ENCODE data around the gene TOR1A. TPM values are rescaled to one million over a fixed set of nuclear protein-coding genes. Genes with fewer than 3 reads are reported as not detected.
A peak's percentile ranks its signal among the peaks of the same experiment; 100 is the strongest.

The TOR1A gene
- total RNA-seq, 1 experiment from 2014 or later: 29.8 TPM

DNA sequence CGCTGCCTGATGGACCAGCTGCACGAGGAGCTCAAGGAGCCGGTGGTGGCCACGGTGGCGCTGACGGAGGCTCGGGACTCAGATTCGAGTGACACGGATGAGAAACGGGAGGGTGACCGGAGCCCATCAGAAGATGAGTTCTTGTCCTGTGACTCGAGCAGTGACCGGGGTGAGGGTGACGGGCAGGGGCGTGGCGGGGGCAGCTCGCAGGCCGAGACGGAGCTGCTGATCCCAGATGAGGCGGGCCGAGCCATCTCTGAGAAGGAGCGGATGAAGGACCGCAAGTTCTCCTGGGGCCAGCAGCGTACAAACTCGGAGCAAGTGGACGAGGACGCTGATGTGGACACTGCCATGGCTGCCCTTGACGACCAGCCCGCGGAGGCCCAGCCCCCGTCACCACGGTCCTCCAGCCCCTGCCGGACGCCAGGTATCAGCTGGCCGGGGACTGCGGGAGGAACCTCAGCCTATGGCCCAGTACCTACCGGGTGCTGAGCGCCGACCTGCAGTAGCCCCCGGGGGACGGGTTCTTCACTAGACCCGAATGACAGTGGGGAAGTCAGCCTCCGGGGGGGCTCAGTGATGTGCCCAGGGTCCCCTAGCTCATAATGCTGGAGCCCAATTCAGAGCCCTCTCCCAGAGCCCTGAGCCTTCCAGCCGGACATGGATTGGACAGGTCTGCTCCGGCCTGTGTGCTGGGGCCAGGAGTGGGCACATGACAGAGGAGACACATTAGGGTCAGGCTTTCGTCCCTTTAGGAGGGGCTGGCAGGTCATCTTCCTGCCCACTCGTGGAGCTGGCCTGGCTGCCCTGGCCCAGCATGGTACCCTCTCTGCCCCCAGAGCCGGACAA is 44.3 kb upstream of the TOR1A start:
- Histone ChIP-seq H3K4me3 (ENCODE audit: low read length) (no peak overlapping the region), H3K36me3 (ENCODE audit: low read depth, low read length) (no peaks in the 10 kb centered on the region), H3F3A (ENCODE audit: low read length, unreplicated experiment) (no peaks in the 10 kb centered on the region), H3K9me3 (ENCODE audit: low read length) (no peaks in the 10 kb centered on the region), H2AFZ (ENCODE audit: low read length) (no peak overlapping the region), H3K9me2 (replicated peaks; ENCODE audit: low read length) (no peaks in the 10 kb centered on the region), H3K27ac (ENCODE audit: low read length) (no peak overlapping the region), H4K20me1 (ENCODE audit: low read length) (no peaks in the 10 kb centered on the region), H3K27me3 (ENCODE audit: low read length) (no peaks in the 10 kb centered on the region), H3K4me2 (ENCODE audit: low read length) (no peak overlapping the region), H3K9ac (ENCODE audit: low read length) (no peak overlapping the region), H3K79me2 (ENCODE audit: low read length) (no peaks in the 10 kb centered on the region), H3K4me1 (ENCODE audit: insufficient read depth, low read length) (peaks cover 7% of the 10 kb centered on the region; the same call in 1 of the 2 replicates)
- TF ChIP-seq EZH2 (IDR thresholded peaks at IDR 0.05; ENCODE audit: low read length, unreplicated experiment) (no peak), EZH2phosphoT487 (IDR thresholded peaks at IDR 0.05; ENCODE audit: borderline replicate concordance, low read length) (no peak)
- TF ChIP-seq, protein P1, sequence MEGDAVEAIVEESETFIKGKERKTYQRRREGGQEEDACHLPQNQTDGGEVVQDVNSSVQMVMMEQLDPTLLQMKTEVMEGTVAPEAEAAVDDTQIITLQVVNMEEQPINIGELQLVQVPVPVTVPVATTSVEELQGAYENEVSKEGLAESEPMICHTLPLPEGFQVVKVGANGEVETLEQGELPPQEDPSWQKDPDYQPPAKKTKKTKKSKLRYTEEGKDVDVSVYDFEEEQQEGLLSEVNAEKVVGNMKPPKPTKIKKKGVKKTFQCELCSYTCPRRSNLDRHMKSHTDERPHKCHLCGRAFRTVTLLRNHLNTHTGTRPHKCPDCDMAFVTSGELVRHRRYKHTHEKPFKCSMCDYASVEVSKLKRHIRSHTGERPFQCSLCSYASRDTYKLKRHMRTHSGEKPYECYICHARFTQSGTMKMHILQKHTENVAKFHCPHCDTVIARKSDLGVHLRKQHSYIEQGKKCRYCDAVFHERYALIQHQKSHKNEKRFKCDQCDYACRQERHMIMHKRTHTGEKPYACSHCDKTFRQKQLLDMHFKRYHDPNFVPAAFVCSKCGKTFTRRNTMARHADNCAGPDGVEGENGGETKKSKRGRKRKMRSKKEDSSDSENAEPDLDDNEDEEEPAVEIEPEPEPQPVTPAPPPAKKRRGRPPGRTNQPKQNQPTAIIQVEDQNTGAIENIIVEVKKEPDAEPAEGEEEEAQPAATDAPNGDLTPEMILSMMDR (conservative IDR thresholded peaks at IDR 0.05; ENCODE audit: low read depth, low read length): no peak
- ATAC-seq (no peak), DNase-seq (no peak)
- CTCF ChIA-PET: no interaction called here
- intact Hi-C loops (cut with micrococcal nuclease): no loop called here
- POLR2A ChIA-PET (ENCODE audit: unreplicated experiment): no interaction called here
- BruUV-seq (replicated peaks): no TSS peak

DNA sequence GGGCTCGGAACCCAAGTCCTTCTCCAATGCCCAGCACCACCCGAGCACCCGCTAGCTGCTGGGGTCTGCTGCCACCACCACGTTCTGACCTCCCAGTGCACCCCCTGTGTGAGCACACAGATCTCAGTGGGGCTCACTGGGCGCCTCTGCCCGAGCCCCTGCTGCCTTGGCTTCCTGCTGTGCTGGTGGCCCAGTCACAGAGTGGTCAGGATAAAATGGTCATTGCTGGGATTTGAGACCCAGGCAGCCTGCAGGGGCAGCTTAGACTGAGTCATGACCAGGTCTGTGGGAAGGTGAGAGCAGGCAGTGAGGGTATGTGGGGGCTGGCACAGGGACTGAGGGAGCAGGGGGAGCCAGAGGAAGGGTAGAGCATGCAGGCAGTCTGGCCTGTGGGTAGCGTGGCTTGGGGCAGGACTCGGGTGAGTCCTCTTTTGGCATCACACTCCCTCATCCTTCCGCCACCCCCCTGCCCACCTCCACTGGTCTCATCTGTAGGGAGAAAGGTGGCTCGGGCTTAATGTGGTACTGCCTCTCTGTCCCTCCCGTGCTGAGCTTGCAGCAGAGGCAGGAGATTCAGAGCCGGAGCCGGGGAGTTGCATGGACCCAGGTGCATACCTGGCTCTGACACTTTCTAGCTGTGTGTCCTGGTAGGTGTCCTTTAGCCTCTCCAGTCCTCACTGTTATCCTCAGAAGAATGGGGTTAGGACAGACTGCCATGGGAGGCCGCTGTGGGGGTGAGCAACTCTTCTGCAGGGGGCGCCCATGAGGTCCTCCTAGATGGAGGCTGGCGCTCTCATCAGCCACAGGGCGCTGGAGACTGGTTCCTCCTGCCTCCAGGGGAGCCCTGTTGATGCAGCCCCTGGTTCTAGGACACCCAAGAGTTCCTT is 43.4 kb upstream of the TOR1A start:
- TF ChIP-seq, protein P1 (conservative IDR thresholded peaks at IDR 0.05; ENCODE audit: low read depth, low read length): 0 out of 2 replicates have a peak, but pooled peaks have one; percentile 16
- TF ChIP-seq EZH2 (IDR thresholded peaks at IDR 0.05; ENCODE audit: low read length, unreplicated experiment) (no peak), EZH2phosphoT487 (IDR thresholded peaks at IDR 0.05; ENCODE audit: borderline replicate concordance, low read length) (no peak)
- intact Hi-C loops (cut with micrococcal nuclease): no loop called here
- no peak for DNase-seq
- H3K9ac ChIP-seq (ENCODE audit: low read length): no peak overlapping the region
- ATAC-seq: no peak
- no peak overlapping the region for H2AFZ ChIP-seq (ENCODE audit: low read length)
- no peaks in the 10 kb centered on the region for H3K79me2 ChIP-seq (ENCODE audit: low read length)
- H3K4me2 ChIP-seq (ENCODE audit: low read length): no peak overlapping the region
- BruUV-seq (replicated peaks): no TSS peak
- H3K36me3 ChIP-seq (ENCODE audit: low read depth, low read length): no peaks in the 10 kb centered on the region
- no peak overlapping the region for H3K4me3 ChIP-seq (ENCODE audit: low read length)
- ChIA-PET POLR2A (ENCODE audit: unreplicated experiment) (no interaction called here), CTCF (no interaction called here)
- no peaks in the 10 kb centered on the region for H3K9me2 ChIP-seq (replicated peaks; ENCODE audit: low read length)
- H4K20me1 ChIP-seq (ENCODE audit: low read length): no peaks in the 10 kb centered on the region
- no peak overlapping the region for H3K27ac ChIP-seq (ENCODE audit: low read length)
- H3K9me3 ChIP-seq (ENCODE audit: low read length): no peaks in the 10 kb centered on the region
- H3K4me1 ChIP-seq (ENCODE audit: insufficient read depth, low read length): peaks cover 7% of the 10 kb centered on the region; the same call in 1 of the 2 replicates
- no peaks in the 10 kb centered on the region for H3F3A ChIP-seq (ENCODE audit: low read length, unreplicated experiment)
- no peaks in the 10 kb centered on the region for H3K27me3 ChIP-seq (ENCODE audit: low read length)

Data from PC-3 (cell line).